ENCODE measurements around the gene HPX.

- TF ChIP-seq CTCF (IDR thresholded peaks at IDR 0.05) (no peak), EZH2phosphoT487 (IDR thresholded peaks at IDR 0.05) (no peak), EZH2 (IDR thresholded peaks at IDR 0.05) (no peak)
Measured at GRCh38 chr11:6459099-6459450, 18.3 kb upstream of the HPX start.

Data from neural progenitor cell (in vitro differentiated cells).